Fibroblast of skin of abdomen (primary cell): ENCODE data around the gene UBN1.
A peak's percentile ranks its signal among the peaks of the same experiment; 100 is the strongest.
"Not testable (repeated sequence)": the region's sequence is repeated elsewhere in the genome, so short reads cannot be mapped to it uniquely, and the experiment has no call there.

Experiments used
- DNase-seq: peaks from one replicate; pipeline ENCODE4 v3.0.0-alpha.2; 2013

The UBN1 gene

DNA sequence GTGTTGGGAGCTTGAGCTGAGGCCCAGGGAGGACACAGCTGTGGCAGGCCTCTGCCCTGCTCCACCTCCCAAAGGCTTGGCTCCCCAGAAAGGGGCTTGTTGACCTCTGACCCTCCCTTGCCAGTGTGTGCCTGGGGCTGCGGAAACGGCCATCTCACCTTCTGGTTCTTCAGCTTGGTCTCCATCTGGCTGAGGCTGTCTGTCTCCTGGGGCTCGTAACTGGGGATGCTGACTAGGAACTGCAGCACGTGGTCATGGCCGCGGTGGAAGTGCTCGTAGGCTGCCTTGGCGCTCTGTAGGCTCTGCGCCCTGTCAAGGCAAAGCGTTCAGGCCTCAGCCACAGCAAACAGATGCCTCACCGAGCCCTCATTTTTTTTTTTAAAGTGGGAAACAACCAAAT lies 42.7 kb downstream of the UBN1 start:
- DNase-seq = no peak

- DNase-seq = no peak
Measured at GRCh38 chr16:4890686-4891085, 43.4 kb downstream of the UBN1 start.

DNA sequence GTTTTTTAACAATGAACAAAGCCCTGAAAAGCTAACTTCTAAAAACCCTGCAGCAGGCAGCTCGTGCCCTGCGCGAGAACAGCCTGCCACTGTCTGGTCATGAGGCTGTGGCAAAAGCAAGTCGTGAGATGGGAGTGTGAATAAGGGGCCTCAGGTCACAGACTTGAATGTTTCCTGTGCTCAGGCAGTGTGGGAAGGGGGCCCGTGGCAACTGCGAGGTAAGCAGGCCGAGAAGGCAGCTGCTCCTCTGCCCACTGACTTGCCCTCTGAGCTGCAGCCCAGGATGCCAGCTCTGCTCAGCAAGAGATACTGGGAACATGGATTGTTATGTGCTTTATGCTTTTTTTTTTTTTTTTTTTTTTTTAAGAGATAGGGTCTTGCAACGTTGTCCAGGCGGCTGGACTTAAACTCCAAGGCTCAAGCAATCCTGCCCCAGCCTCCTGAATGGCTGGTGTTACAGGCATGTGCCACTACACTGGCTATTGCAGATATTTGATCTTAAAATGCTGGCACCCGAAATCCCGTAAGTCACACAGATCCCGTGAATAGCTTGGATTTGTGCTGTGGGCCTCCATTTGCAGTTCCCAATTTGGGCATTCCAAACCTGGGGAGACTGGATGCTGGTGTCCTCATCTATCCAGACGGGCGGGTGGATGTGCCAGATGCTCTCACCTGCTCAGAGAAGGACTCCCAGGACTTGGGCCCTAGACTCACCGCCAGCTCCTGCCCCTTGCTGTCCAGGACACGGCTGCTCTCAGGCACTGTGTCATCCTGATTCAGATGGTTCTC lies 44.0 kb downstream of the UBN1 start:
- no peak for DNase-seq

GRCh38 chr16:4891886-4892216 lies 44.6 kb downstream of the UBN1 start:
- DNase-seq = no peak

- DNase-seq = peak; percentile 42
Measured at GRCh38 chr16:4892361-4893102, 45.3 kb downstream of the UBN1 start.

DNA sequence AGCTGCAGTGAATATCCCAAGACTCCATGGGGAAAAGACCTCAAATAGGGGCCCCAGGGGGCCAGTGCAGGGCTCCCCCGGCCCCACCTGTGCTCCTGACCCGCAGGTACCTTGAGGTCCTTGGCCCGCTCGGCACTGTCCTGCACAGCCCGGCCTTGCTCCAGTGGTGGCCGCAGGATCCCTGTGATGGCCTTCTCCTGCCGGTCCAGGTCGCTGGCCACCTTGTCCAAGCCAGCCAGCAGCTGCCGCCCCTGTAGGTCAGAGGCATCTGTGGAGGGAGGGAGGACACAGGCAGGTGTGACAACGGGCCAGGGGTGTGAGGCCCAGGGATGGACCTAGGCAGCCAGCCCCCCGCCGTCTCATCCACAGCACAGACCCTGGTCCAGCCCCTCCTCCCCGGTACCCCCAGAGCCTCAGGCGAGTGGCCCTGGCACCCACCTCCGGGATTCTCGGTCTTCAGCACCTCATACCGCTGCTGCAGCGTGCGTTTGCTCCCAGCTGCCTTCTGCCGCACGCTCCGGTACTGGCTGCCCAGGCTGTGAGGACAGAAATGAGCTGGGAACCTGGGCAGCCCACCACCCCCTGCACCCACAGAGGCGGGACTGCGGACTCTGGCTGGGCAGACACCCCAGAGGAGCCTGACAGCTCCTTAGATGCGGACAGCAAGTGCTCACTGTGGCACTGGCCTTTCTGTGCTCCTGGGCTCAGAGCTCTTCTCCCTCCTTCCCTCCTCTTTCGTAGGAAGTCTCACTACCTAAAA lies 46.0 kb downstream of the UBN1 start:
- no peak for DNase-seq

DNA sequence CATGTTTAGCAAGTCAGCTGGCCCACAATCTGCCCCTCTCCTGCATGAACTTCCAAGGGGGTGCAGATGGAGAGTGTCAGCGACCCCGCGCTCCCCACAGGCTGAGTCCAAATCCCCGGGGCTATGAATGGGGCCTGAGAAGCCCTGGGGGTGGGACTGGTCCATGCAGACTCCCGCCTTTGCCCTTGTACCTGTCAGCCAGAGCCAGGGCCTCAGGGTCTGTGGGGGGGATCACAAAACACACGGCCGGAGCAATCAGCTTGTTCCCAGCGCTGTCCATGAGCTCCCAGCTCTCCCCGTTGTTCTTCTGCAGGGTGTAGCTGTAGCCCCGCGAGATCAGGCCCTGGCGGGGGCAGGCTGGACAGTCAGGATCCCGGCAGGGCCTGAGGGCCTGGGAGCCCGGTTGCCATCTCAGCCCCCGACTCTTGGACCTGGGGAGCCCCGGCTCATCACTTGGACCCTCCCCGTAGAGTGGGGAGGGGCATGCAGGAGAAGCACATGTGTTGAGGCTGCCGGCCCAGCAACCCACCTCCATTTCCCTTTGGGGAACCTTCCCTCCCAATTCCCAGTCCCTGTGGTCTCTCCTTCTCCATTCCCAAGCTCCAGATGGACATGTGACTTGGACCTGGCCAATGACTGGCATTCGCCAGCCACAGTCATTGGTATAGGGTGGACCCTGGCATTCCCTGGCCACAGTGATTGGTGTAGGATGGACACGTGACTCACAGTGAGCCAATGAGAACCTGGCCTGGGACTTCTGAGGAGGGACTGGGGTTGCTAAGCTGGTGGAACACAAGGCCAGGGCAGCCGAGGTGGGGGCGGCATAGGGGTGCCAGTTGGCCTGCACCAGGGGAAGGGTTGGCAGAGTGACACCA lies 47.2 kb downstream of the UBN1 start:
- no peak for DNase-seq

DNA sequence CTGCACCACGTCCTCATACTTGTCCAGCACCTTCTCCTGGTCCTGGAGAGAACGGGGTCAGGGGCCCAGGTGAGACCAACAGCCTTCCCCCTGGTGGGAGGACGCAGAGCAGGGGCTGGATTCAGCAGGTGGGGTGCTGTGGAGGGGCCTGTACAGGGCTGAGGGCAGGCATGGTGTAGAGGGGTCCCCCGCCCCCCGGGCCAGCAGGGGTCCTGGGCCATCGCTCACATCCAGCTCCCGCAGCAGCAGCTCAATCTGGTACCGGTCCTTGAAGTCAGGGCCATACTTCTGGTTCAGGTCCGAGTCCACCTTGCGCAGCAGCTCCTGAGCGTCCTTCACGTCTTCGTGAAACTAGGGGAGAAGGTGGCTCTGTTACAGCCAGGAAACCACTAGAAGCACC lies 48.1 kb downstream of the UBN1 start:
- no peak for DNase-seq

GRCh38 chr16:4896761-4897160 lies 49.5 kb downstream of the UBN1 start:
- DNase-seq = not testable (repeated sequence)

DNA sequence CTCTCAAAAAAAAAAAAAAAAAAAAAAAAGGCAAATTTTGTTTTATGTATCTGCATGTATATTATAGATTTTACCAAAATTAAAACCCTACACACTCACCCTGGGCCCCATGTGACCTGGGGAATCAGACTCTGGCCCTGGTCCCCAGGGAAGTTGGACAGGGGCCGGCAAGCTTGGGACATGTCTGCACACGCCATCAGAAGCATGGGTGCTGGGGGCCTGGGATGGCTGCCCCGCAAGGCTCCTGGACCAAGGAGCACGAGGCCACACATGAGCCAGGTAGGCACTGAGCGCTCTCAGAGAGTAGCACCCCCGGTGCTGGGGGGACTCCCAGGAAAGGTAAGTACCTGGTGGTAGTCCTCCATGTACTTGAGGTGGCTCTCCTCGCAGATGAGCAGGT lies 50.0 kb downstream of the UBN1 start:
- no peak for DNase-seq

- no peak for DNase-seq
Measured at GRCh38 chr16:4898811-4899473, 51.7 kb downstream of the UBN1 start.

DNA sequence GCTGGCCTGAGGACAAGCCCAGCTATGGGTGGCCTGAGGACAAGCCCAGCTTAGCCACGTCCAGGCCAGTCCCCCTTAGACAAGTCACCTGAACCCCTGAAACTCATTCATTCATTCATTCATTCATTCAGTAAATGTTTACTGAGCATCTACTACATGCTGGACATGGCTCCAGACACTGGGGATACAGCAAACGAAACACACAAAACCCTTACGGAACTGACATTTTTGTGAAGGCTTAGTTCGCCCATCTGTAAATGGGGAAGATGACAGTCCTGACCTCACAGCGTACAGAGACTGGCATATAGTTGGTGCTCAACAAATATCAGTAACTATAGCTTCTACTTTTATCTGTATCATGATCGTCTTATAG lies 52.2 kb downstream of the UBN1 start:
- no peak for DNase-seq

DNA sequence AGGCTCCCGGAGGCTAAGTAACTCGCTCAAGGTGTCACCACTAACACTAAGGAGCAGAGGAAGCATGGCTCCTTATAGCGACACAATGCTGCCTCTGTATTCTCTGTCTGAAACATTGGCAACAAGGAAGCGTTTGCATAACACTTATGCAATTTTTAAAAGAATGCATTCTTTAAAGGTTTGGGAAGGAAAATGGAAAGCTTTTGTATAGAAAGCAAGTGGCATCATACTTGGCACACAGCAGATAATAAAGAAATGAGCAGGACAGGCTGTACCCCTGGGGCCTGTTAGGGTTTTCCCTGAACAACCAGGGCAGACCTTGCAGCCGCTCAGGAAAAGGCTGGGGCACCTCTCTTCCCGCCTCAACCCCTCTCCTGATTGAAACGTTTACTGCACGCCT lies 52.8 kb downstream of the UBN1 start:
- DNase-seq = no peak

GRCh38 chr16:4900750-4901149 lies 53.5 kb downstream of the UBN1 start:
- no peak for DNase-seq

- DNase-seq = no peak
Measured at GRCh38 chr16:4902038-4902437, 54.8 kb downstream of the UBN1 start.

- no peak for DNase-seq
Measured at GRCh38 chr16:4904108-4904941, 57.0 kb downstream of the UBN1 start.

DNA sequence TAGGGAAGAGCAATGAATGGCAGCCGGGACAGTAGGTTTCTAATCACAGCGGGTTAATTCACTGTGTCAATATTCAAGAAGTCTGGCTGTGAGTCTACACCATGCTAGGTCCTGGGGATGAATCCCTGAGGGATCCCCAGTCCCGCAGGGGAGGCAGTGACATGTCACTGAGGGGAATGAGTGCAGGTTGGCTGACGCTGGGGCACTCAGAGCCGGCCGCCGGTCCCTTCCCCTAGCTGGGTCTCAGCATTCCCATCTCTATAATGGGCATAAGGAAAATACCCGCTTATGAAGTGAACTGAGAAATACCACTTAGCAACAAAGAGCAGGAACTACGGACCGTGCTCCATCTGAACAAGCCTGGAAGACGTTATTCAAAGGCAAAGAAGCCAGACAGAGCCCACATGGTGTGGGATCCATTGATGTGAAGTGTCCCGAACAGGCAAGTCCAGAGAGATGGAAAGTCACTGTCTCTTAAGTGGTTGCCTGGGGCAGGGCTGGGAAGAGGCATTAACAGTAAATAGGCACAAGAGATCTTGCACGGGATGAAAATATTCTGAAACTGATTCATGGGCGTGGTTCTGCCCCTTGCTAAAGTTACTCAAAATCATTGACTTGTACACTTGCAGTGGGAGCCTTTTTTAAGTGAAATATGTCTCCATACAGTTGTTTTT lies 57.8 kb downstream of the UBN1 start:
- no peak for DNase-seq

DNA sequence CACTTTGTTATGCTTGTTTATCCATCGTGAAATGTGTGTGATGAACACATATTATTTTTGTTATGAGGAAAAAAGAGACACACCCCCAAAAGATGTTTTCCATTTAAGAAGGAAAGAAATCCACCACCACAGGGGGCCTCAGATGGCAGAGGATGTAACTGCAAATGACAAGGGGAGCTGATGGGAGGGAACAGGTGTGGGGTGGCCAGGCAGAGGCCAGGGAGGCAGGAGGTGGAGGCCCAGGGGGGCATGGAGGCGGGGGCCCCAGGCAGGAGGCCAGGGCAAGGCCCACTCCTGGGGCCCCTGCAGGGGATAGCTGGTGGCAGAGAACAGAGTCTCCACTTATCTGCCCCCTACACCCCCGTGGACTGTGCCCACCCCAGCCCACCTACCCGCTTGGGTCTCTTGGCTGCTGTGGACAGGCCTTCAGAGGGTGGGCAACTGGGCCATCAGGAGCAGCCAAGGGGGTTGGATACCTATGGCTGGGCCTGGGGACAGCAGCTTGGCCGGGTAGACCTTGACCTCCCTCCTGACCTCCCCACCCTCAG lies 61.6 kb downstream of the UBN1 start:
- DNase-seq = no peak

DNA sequence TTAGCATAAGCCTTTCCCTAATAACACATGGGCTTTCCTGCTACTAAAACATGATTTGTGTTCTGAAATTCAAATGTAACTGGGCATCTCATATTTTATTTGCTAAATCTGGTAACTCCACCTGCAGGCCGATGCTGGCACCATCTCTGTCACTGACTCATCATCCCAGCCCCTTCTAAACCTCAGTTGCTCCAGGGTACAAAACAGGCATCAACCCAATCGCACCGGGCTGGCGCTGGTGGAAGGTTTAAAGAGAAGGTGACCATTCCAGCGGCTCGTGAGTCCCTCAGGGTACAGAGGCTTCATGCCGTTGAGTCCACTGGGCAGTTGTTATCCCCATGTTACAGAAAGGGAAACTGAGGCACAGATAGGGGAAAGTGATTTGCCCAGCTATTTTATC lies 62.5 kb downstream of the UBN1 start:
- no peak for DNase-seq

- no peak for DNase-seq
Measured at GRCh38 chr16:4910828-4911227, 63.5 kb downstream of the UBN1 start.
